H9 (cell line): ENCODE measurements around the gene RASL10A. TPM values are rescaled to one million over a fixed set of nuclear protein-coding genes. Genes with fewer than 3 reads are reported as not detected.

Experiments used
- DNase-seq: peaks from one replicate; pipeline ENCODE4 v3.0.0-alpha.2; 2017
- H2AFZ ChIP-seq: one replicate; pipeline ENCODE4 v1.6.1; 2013; ENCODE audit warnings: mild to moderate bottlenecking, low read length, control low read depth, moderate library complexity
- H2AK5ac ChIP-seq: 2 replicates; pipeline ENCODE4 v1.6.1; 2013; ENCODE audit warnings: low read length, control low read depth, mixed read lengths; ENCODE audit not compliant: insufficient read length
- H2BK120ac ChIP-seq: one replicate; pipeline ENCODE4 v1.6.1; 2013; ENCODE audit warnings: low read depth, mild to moderate bottlenecking, low read length, control low read depth, inconsistent platforms; ENCODE audit not compliant: poor library complexity, severe bottlenecking
- H2BK12ac ChIP-seq: 2 replicates; pipeline ENCODE4 v1.6.1; 2013; ENCODE audit warnings: low read length, control low read depth, mixed read lengths, low read depth; ENCODE audit not compliant: insufficient read length
- H2BK15ac ChIP-seq: 2 replicates; pipeline ENCODE4 v1.6.1; 2013; ENCODE audit warnings: low read depth, low read length, control low read depth
- H2BK20ac ChIP-seq: one replicate; pipeline ENCODE4 v1.6.1; 2013; ENCODE audit warnings: low read depth, mild to moderate bottlenecking, low read length, control low read depth, inconsistent platforms; ENCODE audit not compliant: poor library complexity, severe bottlenecking
- H2BK5ac ChIP-seq: 2 replicates; pipeline ENCODE4 v1.6.1; 2013; ENCODE audit warnings: low read length, control low read depth, mixed read lengths; ENCODE audit not compliant: insufficient read length
- H3K14ac ChIP-seq: 2 replicates; pipeline ENCODE4 v1.6.1; 2013; ENCODE audit warnings: low read length, control low read depth; ENCODE audit not compliant: insufficient read depth
- H3K18ac ChIP-seq: 2 replicates; pipeline ENCODE4 v1.6.1; 2013; ENCODE audit warnings: low read depth, mild to moderate bottlenecking, mixed read lengths, low read length, control low read depth; ENCODE audit not compliant: insufficient read length
- H3K23ac ChIP-seq: 2 replicates; pipeline ENCODE4 v1.6.1; 2013; ENCODE audit warnings: low read length, control low read depth, mixed read lengths, low read depth; ENCODE audit not compliant: insufficient read length
- H3K23me2 ChIP-seq: 2 replicates; pipeline ENCODE4 v1.6.1; 2013; ENCODE audit warnings: low read depth, mild to moderate bottlenecking, mixed read lengths, low read length, control low read depth; ENCODE audit not compliant: insufficient read length, poor library complexity, severe bottlenecking
- H3K27ac ChIP-seq: 2 replicates; pipeline ENCODE4 v1.5.1; 2013; ENCODE audit warnings: low read length, control low read depth, mixed read lengths, low read depth; ENCODE audit not compliant: insufficient read length
- H3K27me3 ChIP-seq: 2 replicates; pipeline ENCODE4 v1.6.1; 2013; ENCODE audit warnings: low read length, control low read depth, inconsistent platforms; ENCODE audit not compliant: insufficient read depth
- H3K4ac ChIP-seq: 2 replicates; pipeline ENCODE4 v1.6.1; 2013; ENCODE audit warnings: low read depth, mild to moderate bottlenecking, control low read depth, inconsistent platforms, low read length, moderate library complexity
- H3K4me1 ChIP-seq: 2 replicates; pipeline ENCODE4 v1.6.1; 2013; ENCODE audit warnings: low read length, control low read depth, inconsistent platforms; ENCODE audit not compliant: insufficient read depth
- H3K4me2 ChIP-seq: 2 replicates; pipeline ENCODE4 v1.6.1; 2013; ENCODE audit warnings: low read length, control low read depth, mixed read lengths; ENCODE audit not compliant: insufficient read length, insufficient read depth
- H3K56ac ChIP-seq: 2 replicates; pipeline ENCODE4 v1.6.1; 2013; ENCODE audit warnings: low read depth, mild to moderate bottlenecking, mixed read lengths, low read length, control low read depth; ENCODE audit not compliant: insufficient read length
- H3K79me1 ChIP-seq: 2 replicates; pipeline ENCODE4 v1.6.1; 2013; ENCODE audit warnings: low read depth, mild to moderate bottlenecking, moderate library complexity, low read length, control low read depth, inconsistent platforms; ENCODE audit not compliant: insufficient read depth, poor library complexity, severe bottlenecking
- H3K79me2 ChIP-seq: 2 replicates; pipeline ENCODE4 v1.6.1; 2013; ENCODE audit warnings: low read length, control low read depth, inconsistent platforms; ENCODE audit not compliant: insufficient read depth
- H3K9ac ChIP-seq: 2 replicates; pipeline ENCODE4 v1.6.1; 2013; ENCODE audit warnings: low read length, control low read depth, mixed read lengths; ENCODE audit not compliant: insufficient read length; ENCODE audit errors: extremely low read depth
- H3K9me3 ChIP-seq: one replicate; pipeline ENCODE4 v1.6.1; 2013; ENCODE audit warnings: low read depth, low read length, inconsistent platforms; ENCODE audit not compliant: control insufficient read depth
- H3T11ph ChIP-seq: one replicate; pipeline ENCODE4 v1.6.1; 2013; ENCODE audit warnings: mild to moderate bottlenecking, low read length, control low read depth, inconsistent platforms
- H4K20me1 ChIP-seq: one replicate; pipeline ENCODE4 v1.6.1; 2013; ENCODE audit not compliant: control insufficient read depth, insufficient read length, insufficient read depth
- H4K5ac ChIP-seq: 2 replicates; pipeline ENCODE4 v1.6.1; 2013; ENCODE audit warnings: low read depth, mild to moderate bottlenecking, mixed read lengths, low read length, control low read depth; ENCODE audit not compliant: insufficient read length
- H4K8ac ChIP-seq: replicated peaks from 2 replicates; pipeline ENCODE4 v1.6.1; 2013; ENCODE audit warnings: low read length, control low read depth, mixed read lengths, low read depth; ENCODE audit not compliant: insufficient read length
- H4K91ac ChIP-seq: 2 replicates; pipeline ENCODE4 v1.6.1; 2013; ENCODE audit warnings: low read depth, mild to moderate bottlenecking, moderate library complexity, mixed read lengths, low read length, control low read depth; ENCODE audit not compliant: insufficient read length
- H3K27ac Mint-ChIP-seq, 3 experiments: 2 replicates in 2 of 3; 3 replicates in 1 of 3; pipeline ENCODE4 v1.8.0; 2020 to 2021; ENCODE audit warnings: mixed read lengths in 3 of 3, mild to moderate bottlenecking in 1 of 3, moderate library complexity in 1 of 3
- H3K27me3 Mint-ChIP-seq: 2 replicates; pipeline ENCODE4 v1.8.0; 2021; ENCODE audit warnings: low read depth, mild to moderate bottlenecking, moderate library complexity, mixed read lengths
- H3K36me3 Mint-ChIP-seq, 3 experiments: 2 replicates in 2 of 3; 3 replicates in 1 of 3; pipeline ENCODE4 v1.8.0; 2020 to 2021; ENCODE audit warnings: low read depth in 3 of 3, mixed read lengths in 3 of 3; ENCODE audit not compliant: insufficient read depth in 1 of 3
- H3K4me1 Mint-ChIP-seq, 2 experiments: 2 replicates each; pipeline ENCODE4 v1.8.0; 2020; ENCODE audit warnings: mixed read lengths in 2 of 2
- H3K4me3 Mint-ChIP-seq, 2 experiments: 2 replicates in 1 of 2; 3 replicates in 1 of 2; pipeline ENCODE4 v1.8.0; 2020 to 2021; ENCODE audit warnings: mild to moderate bottlenecking in 2 of 2, mixed read lengths in 2 of 2, moderate library complexity in 1 of 2
- H3K9me3 Mint-ChIP-seq, 2 experiments: 2 replicates in 1 of 2; 3 replicates in 1 of 2; pipeline ENCODE4 v1.8.0; 2020; ENCODE audit warnings: mild to moderate bottlenecking in 2 of 2, mixed read lengths in 2 of 2, moderate library complexity in 1 of 2
- CTCF ChIP-seq: fragments of 200-600 bp; sonication (generic); conservative IDR thresholded peaks from 3 replicates; pipeline ENCODE4 v1.8.0; 2021; ENCODE audit warnings: antibody characterized with exemption, mild to moderate bottlenecking
- WGBS: extraction: QIAGEN DNeasy Blood & Tissue Kit; methylation state at CpG from one replicate; pipeline ENCODE4 v1.1.7; 2013; ENCODE audit warnings: missing lambda C conversion rate, low lambda C conversion rate, mixed read lengths; ENCODE audit not compliant: insufficient read length; ENCODE audit errors: extremely low coverage; 5-methylcytosine and 5-hydroxymethylcytosine counted together
- total RNA-seq: library from RNA; stranded (reverse); gene quantifications from 2 replicates; pipeline ENCODE4 v1.2.1, GENCODE V29; 2021

The RASL10A gene
- total RNA-seq, 1 experiment from 2014 or later: 0.90 TPM

DNA sequence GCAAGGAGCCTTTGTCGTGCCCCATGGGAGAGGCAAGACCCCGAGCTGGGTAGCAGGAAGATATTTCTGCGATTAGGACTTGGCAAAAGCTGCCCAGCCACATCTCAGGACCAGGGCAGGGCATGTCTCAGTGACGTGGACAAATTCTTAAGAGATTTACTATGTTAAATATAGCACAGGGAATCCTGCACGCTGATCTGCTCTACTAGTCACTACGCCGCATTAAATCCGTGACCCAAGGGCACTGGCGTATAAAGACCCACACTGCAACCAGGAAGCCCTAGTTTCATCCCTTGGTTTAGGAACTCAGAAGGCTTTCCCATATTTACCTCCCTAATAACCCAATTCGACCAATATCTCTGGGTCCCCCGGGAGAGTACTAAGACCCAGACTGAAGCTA is 37.8 kb upstream of the RASL10A start:
- H3K79me2 ChIP-seq: no peaks in the 10 kb centered on the region
- no peak overlapping the region for H3K4me2 ChIP-seq
- Mint-ChIP-seq H3K4me3 (no peak overlapping the region), H3K9me3 (no peaks in the 10 kb centered on the region), H3K27me3 (no peaks in the 10 kb centered on the region), H3K4me1 (no peaks in the 10 kb centered on the region), H3K36me3 (peaks cover 22 to 87% (median 59%) of the 10 kb centered on the region in 3 experiments), H3K27ac (no peak overlapping the region)
- H3K14ac ChIP-seq: no peak overlapping the region
- H3K9ac ChIP-seq: no peak overlapping the region
- H4K8ac ChIP-seq: no peak overlapping the region
- no peaks in the 10 kb centered on the region for H3K9me3 ChIP-seq
- H4K5ac ChIP-seq: no peak overlapping the region
- no peak overlapping the region for H3T11ph ChIP-seq
- H3K79me1 ChIP-seq: no peaks in the 10 kb centered on the region
- H2BK12ac ChIP-seq: no peak overlapping the region
- H4K91ac ChIP-seq: no peak overlapping the region
- no peaks in the 10 kb centered on the region for H3K4me1 ChIP-seq
- no peaks in the 10 kb centered on the region for H4K20me1 ChIP-seq
- H3K23ac ChIP-seq: no peak overlapping the region
- no peak overlapping the region for H3K4ac ChIP-seq
- H2BK120ac ChIP-seq: no peak overlapping the region
- no peaks in the 10 kb centered on the region for H3K23me2 ChIP-seq
- no peak overlapping the region for H3K18ac ChIP-seq
- H2BK15ac ChIP-seq: no peak overlapping the region
- no peak overlapping the region for H2BK5ac ChIP-seq
- H3K27ac ChIP-seq: no peak overlapping the region
- TF ChIP-seq CTCF: no peak
- no CpG with 5 or more reads among the region's 11 CpGs for WGBS
- no peak overlapping the region for H2AFZ ChIP-seq
- no peak for DNase-seq
- no peaks in the 10 kb centered on the region for H3K27me3 ChIP-seq
- H3K56ac ChIP-seq: no peak overlapping the region
- no peak overlapping the region for H2BK20ac ChIP-seq
- H2AK5ac ChIP-seq: no peak overlapping the region
